Stimulated activated CD4-positive, alpha-beta T cell treated with anti-CD3 and anti-CD28 coated beads, Interleukin-1b, Interleukin-23, amount 100 ng/mL, for 4 hours (primary cell): ENCODE data around the gene XRCC5.

Experiments used
- DNase-seq, 2 donors: peaks; one replicate each; pipeline ENCODE4 v3.0.0-alpha.2; 2020; ENCODE audit warnings: low read depth in 2 of 2

The XRCC5 gene

GRCh38 chr2:216159144-216159543 is 50.0 kb downstream of the XRCC5 start:
- DNase-seq = no peak

- DNase-seq = no peak
Measured at GRCh38 chr2:216159646-216160045, 50.5 kb downstream of the XRCC5 start.

- DNase-seq = no peak
Measured at GRCh38 chr2:216160786-216161185, 51.6 kb downstream of the XRCC5 start.

GRCh38 chr2:216161967-216162366 is 52.8 kb downstream of the XRCC5 start:
- no peak for DNase-seq

- DNase-seq = no peak
Measured at GRCh38 chr2:216163518-216163917, 54.4 kb downstream of the XRCC5 start.

GRCh38 chr2:216164087-216164486 is 54.9 kb downstream of the XRCC5 start:
- no peak for DNase-seq

DNA sequence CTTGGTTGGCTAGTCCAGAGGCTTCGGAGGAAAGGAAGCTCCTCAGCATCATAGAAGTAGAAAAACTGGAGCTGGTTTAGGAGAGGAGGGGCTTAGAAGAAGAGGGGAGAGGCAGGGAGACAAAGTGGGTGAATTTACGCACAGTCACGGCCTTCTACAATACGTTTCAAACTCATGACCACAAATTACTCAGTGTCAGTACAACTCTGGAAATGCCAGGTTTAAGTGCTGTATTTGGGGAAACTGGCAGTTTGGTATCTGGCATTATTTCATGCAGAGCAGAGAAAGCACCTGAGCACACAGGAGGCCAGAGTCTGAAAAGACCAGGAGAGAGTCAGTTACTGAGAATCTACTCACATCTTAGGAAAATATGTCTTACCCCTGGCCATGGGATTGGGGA is 55.4 kb downstream of the XRCC5 start:
- DNase-seq = no peak

DNA sequence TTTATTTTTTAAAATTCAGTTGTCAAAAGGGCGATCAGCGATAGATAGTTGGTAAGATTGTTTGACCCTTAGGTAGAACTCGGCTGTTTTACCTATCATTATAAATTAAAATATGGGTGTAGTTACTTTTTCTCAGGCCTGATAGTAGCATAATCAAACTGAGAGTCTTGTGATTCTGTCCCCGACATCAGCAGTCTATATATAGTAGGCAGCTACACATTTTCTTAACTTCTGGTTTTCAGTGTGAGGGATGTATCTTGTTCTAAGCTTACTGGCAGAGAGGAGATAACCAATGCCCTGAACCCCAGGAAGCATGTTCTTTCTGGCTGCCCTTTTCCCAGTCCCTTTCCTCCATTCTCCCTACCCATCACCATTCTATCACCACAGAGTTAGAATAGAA is 56.6 kb downstream of the XRCC5 start:
- DNase-seq = no peak

GRCh38 chr2:216169087-216169486 is 59.9 kb downstream of the XRCC5 start:
- DNase-seq = no peak

DNA sequence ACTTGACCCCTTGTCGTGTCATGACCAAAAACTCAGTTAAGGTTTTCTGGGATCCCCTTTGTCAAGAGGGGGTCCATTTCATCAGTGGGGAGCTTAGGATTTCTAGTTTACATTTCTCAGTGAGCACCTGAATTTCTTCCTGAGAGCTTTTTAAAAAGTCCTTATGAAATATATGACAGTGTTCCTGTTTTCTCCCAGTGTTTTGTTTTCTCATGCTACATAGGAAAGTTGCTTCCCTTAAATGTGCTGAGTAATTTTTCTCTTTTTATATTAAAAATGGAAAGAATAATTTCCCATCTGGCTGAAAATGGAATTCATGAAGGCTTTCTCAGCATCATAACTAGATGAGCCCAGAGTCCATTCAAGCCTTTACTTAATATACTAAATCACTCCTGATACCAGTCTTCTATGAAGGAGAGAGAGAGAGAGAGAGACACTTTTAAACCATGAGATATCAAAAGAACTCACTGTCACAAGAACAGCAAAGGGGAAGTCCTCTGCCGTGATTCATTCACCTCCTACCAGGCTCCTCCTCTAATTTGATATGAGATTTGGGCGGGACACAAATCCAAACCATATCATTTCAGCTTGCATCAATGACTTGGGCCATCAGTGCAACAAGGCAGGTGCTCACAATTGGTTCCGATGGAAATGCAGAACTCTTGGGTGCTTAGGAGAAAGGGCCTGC is 61.1 kb downstream of the XRCC5 start:
- DNase-seq = no peak

DNA sequence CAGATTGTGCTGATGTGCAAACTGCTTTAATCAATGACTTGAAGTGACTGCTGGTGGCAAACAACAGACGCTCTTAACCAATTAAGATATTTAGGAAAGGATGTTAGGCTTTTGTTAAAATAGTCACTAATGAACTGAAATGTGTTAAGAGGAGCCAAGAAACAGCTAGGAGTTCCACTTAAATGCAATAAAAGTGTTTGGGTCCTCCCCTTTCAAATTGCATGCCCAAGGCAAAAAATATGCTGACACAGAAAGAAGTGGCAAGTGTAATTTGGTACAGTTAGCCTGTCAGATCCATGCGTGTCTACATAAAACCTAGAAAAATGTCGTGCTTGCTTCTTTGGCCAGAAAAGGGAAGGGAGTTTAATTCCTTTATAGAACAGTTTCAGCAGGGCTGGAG is 61.9 kb downstream of the XRCC5 start:
- no peak for DNase-seq

DNA sequence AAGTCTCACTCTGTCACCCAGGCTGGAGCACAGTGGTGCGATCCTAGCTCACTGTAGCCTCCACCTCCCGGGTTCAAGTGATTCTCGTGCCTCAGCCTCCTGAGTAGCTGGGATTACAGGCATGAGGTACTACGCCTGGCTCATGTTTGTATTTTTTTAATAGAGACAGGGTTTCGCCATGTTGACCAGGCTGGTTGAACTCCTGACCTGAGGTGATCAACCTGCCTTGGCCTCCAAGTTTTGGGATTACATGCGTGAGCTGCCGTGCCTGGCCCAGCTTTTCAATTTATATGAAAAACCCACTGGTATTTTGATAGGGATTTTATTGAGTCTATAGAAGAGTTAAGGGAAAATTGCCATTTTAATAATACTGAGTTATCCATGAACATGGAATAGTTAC is 63.3 kb downstream of the XRCC5 start:
- DNase-seq = no peak

- DNase-seq = no peak
Measured at GRCh38 chr2:216179015-216179414, 69.9 kb downstream of the XRCC5 start.

GRCh38 chr2:216181351-216181750 is 72.2 kb downstream of the XRCC5 start:
- DNase-seq = no peak

GRCh38 chr2:216181953-216182461 is 72.9 kb downstream of the XRCC5 start:
- DNase-seq = no peak

- DNase-seq = no peak
Measured at GRCh38 chr2:216183462-216183861, 74.3 kb downstream of the XRCC5 start.

GRCh38 chr2:216188559-216188850 is 79.4 kb downstream of the XRCC5 start:
- no peak for DNase-seq

DNA sequence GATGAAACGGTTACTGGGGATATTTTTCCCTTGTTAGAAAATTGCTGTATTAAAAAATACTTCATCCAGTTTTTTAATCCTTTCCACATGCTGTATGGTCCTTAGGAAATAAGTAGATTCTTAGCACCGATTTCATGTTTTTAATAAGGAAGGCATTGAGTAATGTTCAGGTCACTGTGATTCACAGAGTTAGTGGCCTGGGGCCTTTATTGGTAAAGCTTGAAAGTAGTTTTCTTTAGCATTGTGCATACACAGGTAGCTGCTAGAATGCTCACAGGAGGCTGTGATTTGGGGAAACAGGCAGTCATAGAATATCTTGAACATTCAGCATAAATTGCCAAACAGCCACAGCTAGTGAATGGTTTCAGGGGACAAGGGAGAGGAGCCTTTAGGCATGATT is 79.8 kb downstream of the XRCC5 start:
- DNase-seq = no peak

DNA sequence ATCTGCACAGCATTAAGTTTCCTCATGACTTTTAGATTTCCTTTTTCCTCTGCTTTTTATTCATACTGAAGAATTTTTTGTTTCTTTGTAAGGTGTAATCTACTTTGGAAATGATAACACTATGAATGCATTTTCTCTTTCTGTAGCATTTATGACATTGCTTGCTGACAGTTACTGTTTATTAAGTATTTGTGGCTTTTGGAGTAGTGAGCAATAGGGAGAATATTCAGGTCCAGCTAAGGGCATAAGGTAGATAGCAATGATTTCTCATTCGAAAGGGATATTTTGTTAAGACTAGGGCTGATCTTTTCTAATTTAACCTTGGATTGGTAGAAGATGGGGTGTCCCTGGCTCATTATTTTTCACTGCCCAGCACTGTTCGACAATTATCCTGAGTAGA is 80.3 kb downstream of the XRCC5 start:
- DNase-seq = no peak

DNA sequence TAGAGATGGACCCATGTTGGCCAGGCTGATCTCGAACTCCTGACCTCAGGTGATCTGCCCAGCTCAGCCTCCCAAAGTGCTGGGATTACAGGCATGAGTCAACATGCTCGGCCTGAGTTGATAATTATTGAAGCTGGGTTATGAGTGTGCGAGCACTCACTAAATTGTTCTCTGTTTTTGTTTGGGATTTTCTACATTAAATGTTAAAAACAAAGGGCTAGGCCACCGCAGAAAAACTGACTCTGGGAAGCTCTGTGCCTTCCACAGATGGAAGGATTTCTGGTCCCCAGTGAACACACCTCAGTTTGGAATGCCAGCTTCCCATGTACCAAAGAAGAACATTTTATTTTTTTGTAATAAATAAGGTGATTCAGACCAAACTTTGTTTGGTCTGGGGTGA is 83.0 kb downstream of the XRCC5 start:
- DNase-seq = no peak

DNA sequence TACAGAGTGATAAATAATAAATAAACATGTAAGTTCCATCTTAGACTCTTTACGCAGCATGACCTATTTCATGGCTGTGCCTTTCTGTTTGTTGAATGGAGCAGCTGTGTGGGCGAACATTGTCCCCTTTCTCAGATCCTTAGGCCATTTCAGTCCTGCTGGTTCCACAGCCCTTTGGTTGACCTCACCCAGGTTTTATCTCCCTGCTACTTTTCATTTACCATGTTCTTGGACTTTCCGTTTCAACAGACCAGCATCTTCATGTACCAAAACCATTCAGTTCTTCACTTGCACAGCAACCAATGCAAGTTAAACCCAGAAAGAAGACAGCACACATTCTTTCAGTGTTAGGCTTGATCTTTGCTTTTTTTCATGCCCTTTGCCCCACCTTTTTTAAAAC is 83.8 kb downstream of the XRCC5 start:
- DNase-seq = no peak

DNA sequence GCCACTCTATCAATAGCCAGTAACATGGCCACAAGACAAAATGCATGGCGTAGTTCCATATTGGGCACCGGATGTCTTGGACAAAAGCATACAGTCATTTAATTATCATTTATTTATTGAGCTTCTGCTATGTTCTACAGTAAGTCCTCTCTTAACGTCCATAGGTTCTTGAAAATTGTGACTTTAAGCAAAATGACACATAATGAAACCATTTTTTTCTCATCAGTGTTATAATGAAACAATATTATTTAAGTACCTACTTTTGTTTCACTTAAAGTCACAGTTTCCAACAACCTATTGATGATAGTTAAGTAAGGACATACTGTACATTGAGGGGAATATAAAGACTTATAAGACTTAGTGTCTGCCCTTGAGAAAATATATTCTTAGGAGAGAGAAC is 84.9 kb downstream of the XRCC5 start:
- DNase-seq = no peak

DNA sequence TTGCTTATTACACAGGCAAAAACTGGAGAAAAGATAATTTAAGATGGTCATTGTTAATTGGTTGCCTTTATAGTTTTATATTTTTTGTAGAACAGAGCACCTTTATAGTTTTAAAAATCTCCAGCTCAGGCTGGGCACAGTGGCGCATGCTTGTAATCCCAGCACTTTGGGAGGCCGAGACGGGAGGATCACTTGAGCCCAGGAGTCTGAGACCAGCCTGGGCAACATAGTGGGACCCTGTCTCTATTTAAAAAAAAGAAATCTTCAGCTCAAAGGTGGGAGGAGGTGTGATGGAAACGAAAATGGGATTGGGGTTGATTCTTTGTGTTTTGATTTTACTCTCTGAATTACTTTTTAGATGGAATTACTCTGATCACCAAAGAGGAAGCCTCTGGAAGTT is 85.4 kb downstream of the XRCC5 start:
- DNase-seq = no peak

GRCh38 chr2:216195565-216196029 is 86.4 kb downstream of the XRCC5 start:
- DNase-seq = no peak
